Nephron progenitor cell (in vitro differentiated cells): ENCODE measurements around the gene TNFSF15.

Experiments
- DNase-seq: peaks from one replicate; pipeline ENCODE4 v3.0.0; 2021
- H3K27ac Mint-ChIP-seq: 2 replicates; pipeline ENCODE4 v1.8.0; 2021; ENCODE audit warnings: mild to moderate bottlenecking, moderate library complexity, mixed read lengths
- H3K27me3 Mint-ChIP-seq: 2 replicates; pipeline ENCODE4 v1.8.0; 2021; ENCODE audit warnings: mild to moderate bottlenecking, low read depth, mixed read lengths; ENCODE audit not compliant: poor library complexity
- H3K36me3 Mint-ChIP-seq: 2 replicates; pipeline ENCODE4 v1.8.0; 2021; ENCODE audit warnings: low read depth, mixed read lengths
- H3K4me1 Mint-ChIP-seq: 2 replicates; pipeline ENCODE4 v1.8.0; 2021; ENCODE audit warnings: mixed read lengths
- H3K4me3 Mint-ChIP-seq: 2 replicates; pipeline ENCODE4 v1.8.0; 2021; ENCODE audit warnings: mild to moderate bottlenecking, moderate library complexity, mixed read lengths
- H3K9me3 Mint-ChIP-seq: 2 replicates; pipeline ENCODE4 v1.8.0; 2021; ENCODE audit warnings: mild to moderate bottlenecking, moderate library complexity, mixed read lengths
- TF ChIP-seq, protein P1 (sequence below): fragments of 200-600 bp; sonication (generic); IDR thresholded peaks from 2 replicates; pipeline ENCODE4 v1.5.0; 2021; ENCODE audit warnings: antibody characterized with exemption

TNFSF15 gene

DNA sequence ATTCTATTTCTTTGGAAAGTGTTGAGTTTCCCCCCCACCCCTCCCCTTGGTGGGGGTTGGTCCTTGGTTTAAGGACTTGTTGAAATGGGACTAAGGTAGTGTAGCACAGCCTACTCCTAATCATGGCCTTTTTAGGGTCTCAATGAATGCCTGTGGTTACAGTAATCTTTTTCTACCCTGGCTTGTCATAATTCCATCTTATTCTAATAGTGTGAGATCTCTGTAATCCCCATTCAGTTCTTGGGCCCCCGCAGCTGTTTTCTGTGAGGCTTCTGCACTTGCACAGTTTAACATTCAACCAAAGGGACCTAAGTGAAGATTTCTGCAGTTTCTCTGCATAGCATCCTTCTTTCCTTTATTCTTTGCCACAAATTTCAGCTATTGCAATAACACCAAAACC, 30.7 kb downstream of the TNFSF15 start:
- Mint-ChIP-seq H3K4me1 (peaks cover 4% of the 10 kb centered on the region), H3K27me3 (peaks cover 12% of the 10 kb centered on the region), H3K4me3 (no peak overlapping the region), H3K27ac (no peak overlapping the region), H3K9me3 (no peaks in the 10 kb centered on the region), H3K36me3 (no peaks in the 10 kb centered on the region)
- TF ChIP-seq, protein P1, sequence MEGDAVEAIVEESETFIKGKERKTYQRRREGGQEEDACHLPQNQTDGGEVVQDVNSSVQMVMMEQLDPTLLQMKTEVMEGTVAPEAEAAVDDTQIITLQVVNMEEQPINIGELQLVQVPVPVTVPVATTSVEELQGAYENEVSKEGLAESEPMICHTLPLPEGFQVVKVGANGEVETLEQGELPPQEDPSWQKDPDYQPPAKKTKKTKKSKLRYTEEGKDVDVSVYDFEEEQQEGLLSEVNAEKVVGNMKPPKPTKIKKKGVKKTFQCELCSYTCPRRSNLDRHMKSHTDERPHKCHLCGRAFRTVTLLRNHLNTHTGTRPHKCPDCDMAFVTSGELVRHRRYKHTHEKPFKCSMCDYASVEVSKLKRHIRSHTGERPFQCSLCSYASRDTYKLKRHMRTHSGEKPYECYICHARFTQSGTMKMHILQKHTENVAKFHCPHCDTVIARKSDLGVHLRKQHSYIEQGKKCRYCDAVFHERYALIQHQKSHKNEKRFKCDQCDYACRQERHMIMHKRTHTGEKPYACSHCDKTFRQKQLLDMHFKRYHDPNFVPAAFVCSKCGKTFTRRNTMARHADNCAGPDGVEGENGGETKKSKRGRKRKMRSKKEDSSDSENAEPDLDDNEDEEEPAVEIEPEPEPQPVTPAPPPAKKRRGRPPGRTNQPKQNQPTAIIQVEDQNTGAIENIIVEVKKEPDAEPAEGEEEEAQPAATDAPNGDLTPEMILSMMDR, result no peak
- DNase-seq, result no peak

DNA sequence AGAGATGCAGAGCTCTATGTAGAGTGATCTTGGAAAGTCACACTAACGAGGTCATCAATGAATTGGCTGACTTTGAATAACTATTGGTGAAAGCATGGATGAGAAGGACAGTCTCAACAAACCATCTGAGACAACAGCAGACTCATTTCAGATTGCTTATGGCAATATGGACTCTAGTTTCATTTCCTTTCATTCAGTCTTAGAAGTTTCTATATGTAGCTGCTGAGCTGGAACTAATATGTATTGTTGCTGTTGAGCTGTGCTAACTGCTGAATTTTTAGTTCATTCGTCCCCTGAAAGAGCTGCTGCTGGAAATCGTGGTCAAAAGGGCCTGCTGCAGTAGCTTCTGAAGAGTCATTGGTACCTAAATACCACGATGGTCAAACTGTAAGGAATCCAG, 31.3 kb downstream of the TNFSF15 start:
- H3K27ac Mint-ChIP-seq, result no peak overlapping the region
- H3K36me3 Mint-ChIP-seq, result no peaks in the 10 kb centered on the region
- no peaks in the 10 kb centered on the region for H3K9me3 Mint-ChIP-seq
- TF ChIP-seq, protein P1, result no peak
- no peak overlapping the region for H3K4me3 Mint-ChIP-seq
- H3K27me3 Mint-ChIP-seq, result peaks cover 12% of the 10 kb centered on the region
- peaks cover 4% of the 10 kb centered on the region for H3K4me1 Mint-ChIP-seq
- no peak for DNase-seq

DNA sequence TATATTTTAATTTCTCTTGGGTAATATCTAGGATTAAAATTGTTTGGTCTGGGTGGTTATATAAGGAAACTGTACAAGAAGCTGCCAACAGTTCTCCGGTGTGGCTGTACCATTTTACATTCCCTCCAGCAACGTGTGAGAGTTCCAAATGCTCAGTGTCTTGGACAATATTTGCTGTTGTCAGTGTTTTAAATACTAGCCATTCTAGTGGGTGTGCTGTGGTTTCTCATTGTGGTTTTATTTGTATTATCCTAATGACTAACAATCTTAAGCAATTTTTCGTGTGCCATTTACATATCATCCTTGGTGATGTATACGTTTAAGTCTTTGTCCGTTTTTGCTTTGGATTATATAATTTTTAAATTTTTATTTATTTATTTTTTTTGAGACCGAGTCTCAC, 34.0 kb downstream of the TNFSF15 start:
- Mint-ChIP-seq H3K4me1 (no peaks in the 10 kb centered on the region), H3K4me3 (no peak overlapping the region), H3K27ac (no peak overlapping the region), H3K36me3 (no peaks in the 10 kb centered on the region), H3K9me3 (no peaks in the 10 kb centered on the region), H3K27me3 (peaks cover 3% of the 10 kb centered on the region)
- TF ChIP-seq, protein P1, result no peak
- DNase-seq, result no peak

DNA sequence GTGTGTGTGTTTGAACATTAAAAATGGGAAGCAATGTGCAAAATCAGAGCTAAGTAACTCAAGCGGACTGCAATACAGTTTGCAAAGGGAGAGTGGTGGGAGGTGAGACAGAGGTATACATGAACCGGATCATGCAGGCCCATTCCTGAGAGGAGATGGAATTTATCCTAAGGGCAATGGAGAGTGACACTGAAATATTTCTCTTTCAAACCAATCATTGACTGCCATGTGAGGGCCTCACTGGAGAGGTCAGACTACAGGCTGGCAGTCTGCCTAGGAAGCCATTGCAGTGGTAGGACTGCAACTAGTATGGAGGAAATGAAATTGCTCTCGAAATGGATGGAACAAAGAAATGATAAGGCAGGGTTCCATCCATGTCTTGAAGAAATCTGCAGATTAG, 34.8 kb downstream of the TNFSF15 start:
- Mint-ChIP-seq H3K4me3 (no peak overlapping the region), H3K27ac (no peak overlapping the region), H3K36me3 (no peaks in the 10 kb centered on the region), H3K27me3 (peaks cover 3% of the 10 kb centered on the region), H3K9me3 (no peaks in the 10 kb centered on the region), H3K4me1 (no peaks in the 10 kb centered on the region)
- DNase-seq, result no peak
- TF ChIP-seq, protein P1, result no peak

DNA sequence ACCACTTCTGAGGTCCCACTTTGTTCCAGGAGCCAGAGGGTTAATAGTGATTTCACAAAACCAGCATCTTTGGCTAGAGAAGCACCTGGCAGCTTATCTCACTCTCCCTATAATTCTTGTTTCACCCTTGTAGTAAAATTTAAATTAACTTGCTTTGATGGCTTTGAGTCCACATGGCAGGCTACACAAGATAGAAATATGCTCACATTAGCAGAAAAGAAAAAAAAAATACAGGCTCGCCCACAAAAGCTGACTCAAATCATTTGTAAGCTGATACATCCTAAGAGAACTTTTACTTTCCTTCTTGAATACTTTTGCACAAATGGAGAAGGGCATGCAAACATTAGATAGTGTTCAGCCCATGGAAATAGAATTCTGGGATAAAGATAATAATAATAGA, 36.2 kb downstream of the TNFSF15 start:
- Mint-ChIP-seq H3K4me3 (no peak overlapping the region), H3K27ac (no peak overlapping the region)

DNA sequence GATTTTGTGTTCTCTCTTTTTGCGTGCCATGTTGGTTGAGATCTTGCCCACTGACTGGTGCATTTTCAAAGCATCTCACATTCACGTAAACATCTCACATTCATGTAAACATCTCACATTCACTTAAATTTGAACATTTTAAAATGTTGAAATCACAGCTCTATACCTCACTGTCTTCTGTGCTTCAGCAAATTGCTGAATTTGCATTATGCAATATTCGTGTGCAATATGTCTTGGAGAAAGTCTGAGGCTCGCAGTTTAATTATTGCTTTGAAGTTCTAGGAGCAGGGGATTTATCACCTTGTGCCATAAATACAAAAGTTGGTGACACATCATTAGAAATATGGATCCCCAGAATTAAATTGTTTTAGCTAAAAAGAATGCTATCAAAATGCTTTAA, 42.6 kb downstream of the TNFSF15 start:
- no peaks in the 10 kb centered on the region for H3K4me1 Mint-ChIP-seq
- TF ChIP-seq, protein P1, result no peak
- DNase-seq, result no peak
- no peaks in the 10 kb centered on the region for H3K36me3 Mint-ChIP-seq
- H3K4me3 Mint-ChIP-seq, result no peak overlapping the region
- H3K27ac Mint-ChIP-seq, result no peak overlapping the region
- H3K27me3 Mint-ChIP-seq, result peaks cover 5% of the 10 kb centered on the region
- H3K9me3 Mint-ChIP-seq, result no peaks in the 10 kb centered on the region

More for the DNA sequence above, 36.2 kb downstream of the TNFSF15 start:
- Mint-ChIP-seq H3K9me3 (no peaks in the 10 kb centered on the region), H3K27me3 (peaks cover 7% of the 10 kb centered on the region), H3K4me1 (no peaks in the 10 kb centered on the region), H3K36me3 (no peaks in the 10 kb centered on the region)
- DNase-seq, result no peak
- TF ChIP-seq, protein P1, result no peak
